HEK293T (cell line): ENCODE measurements around the gene CCPG1.

Experiments used
- BHLHE40 ChIP-seq: fragments of 450-650 bp; IDR thresholded peaks from 2 replicates; pipeline ENCODE4 v1.6.1; 2016; ENCODE audit warnings: mild to moderate bottlenecking, moderate library complexity, borderline replicate concordance
- ELF4 ChIP-seq: fragments of 450-650 bp; IDR thresholded peaks from 2 replicates; pipeline ENCODE4 v1.6.1; 2017; ENCODE audit warnings: antibody characterized with exemption
- FOXA1 ChIP-seq: fragments of 450-650 bp; IDR thresholded peaks from 2 replicates; pipeline ENCODE4 v1.6.1; 2016; ENCODE audit warnings: mild to moderate bottlenecking
- FOXK2 ChIP-seq: fragments of 450-650 bp; IDR thresholded peaks from 2 replicates; pipeline ENCODE4 v1.6.1; 2016; ENCODE audit warnings: mild to moderate bottlenecking
- HDGF ChIP-seq: fragments of 450-650 bp; IDR thresholded peaks from 2 replicates; pipeline ENCODE4 v1.6.1; 2017; ENCODE audit warnings: antibody characterized with exemption, borderline replicate concordance
- PKNOX1 ChIP-seq: fragments of 450-650 bp; IDR thresholded peaks from 2 replicates; pipeline ENCODE4 v1.6.1; 2016
- SP1 ChIP-seq: fragments of 450-650 bp; IDR thresholded peaks from 2 replicates; pipeline ENCODE4 v1.6.1; 2017
- TARDBP ChIP-seq: fragments of 450-650 bp; IDR thresholded peaks from 2 replicates; pipeline ENCODE4 v1.6.1; 2016

GRCh38 chr15:55379095-55379494 is 29.1 kb downstream of the CCPG1 start:
- TF ChIP-seq SP1 (no peak), TARDBP (no peak), ELF4 (no peak), HDGF (no peak), BHLHE40 (no peak), FOXK2 (no peak), FOXA1 (no peak), PKNOX1 (no peak)
